Measurements from ENCODE around the gene ZNF33B.

- TF ChIP-seq CTCF (conservative IDR thresholded peaks at IDR 0.05; ENCODE audit: low read length) (no peak), EZH2phosphoT487 (IDR thresholded peaks at IDR 0.05; ENCODE audit: borderline replicate concordance) (no peak)
Measured at GRCh38 chr10:42646687-42647640, 8.6 kb upstream of the ZNF33B start.
